Neural cell (in vitro differentiated cells): Measurements from ENCODE around the gene WWC1. TPM values are rescaled to one million over a fixed set of nuclear protein-coding genes. Genes with fewer than 3 reads are reported as not detected.

Source experiments
- H2AFZ ChIP-seq: fragments of 200-600, 300-800 bp; sonication (generic), shearing (Covaris generic); 2 replicates; pipeline ENCODE4 v1.6.0; 2014; ENCODE audit warnings: low read depth, mild to moderate bottlenecking, antibody characterized with exemption, low read length, moderate library complexity
- H3F3A ChIP-seq: fragments of 200-600 bp; shearing (Covaris generic); 2 replicates; pipeline ENCODE4 v1.6.1; 2016; ENCODE audit warnings: mild to moderate bottlenecking, moderate library complexity, mixed read lengths, antibody characterized with exemption, low read length; ENCODE audit not compliant: insufficient read depth, poor library complexity, severe bottlenecking
- H3K27ac ChIP-seq: fragments of 200-600, 300-800 bp; sonication (generic), shearing (Covaris generic); 2 replicates; pipeline ENCODE4 v1.5.1; 2014; ENCODE audit warnings: mild to moderate bottlenecking, low read length, moderate library complexity
- H3K27me3 ChIP-seq: fragments of 300-800, 200-600 bp; sonication (generic), shearing (Covaris generic); 2 replicates; pipeline ENCODE4 v1.6.0; 2014; ENCODE audit warnings: mild to moderate bottlenecking, low read depth, low read length, moderate library complexity; ENCODE audit not compliant: insufficient read depth
- H3K36me3 ChIP-seq: fragments of 300-800, 200-600 bp; sonication (generic), shearing (Covaris generic); 2 replicates; pipeline ENCODE4 v1.5.1; 2014; ENCODE audit warnings: mild to moderate bottlenecking, antibody characterized with exemption, low read length, moderate library complexity; ENCODE audit not compliant: insufficient read depth
- H3K4me2 ChIP-seq: fragments of 300-800, 200-600 bp; sonication (generic), shearing (Covaris generic); 2 replicates; pipeline ENCODE4 v1.6.0; 2014; ENCODE audit warnings: mild to moderate bottlenecking, low read length
- H3K4me3 ChIP-seq: fragments of 300-800, 200-600 bp; sonication (generic), shearing (Covaris generic); 2 replicates; pipeline ENCODE4 v1.5.1; 2014; ENCODE audit warnings: mild to moderate bottlenecking, low read length, moderate library complexity
- H3K79me2 ChIP-seq: fragments of 200-600 bp; shearing (Covaris generic); replicated peaks from 2 replicates; pipeline ENCODE4 v1.6.0; 2014; ENCODE audit warnings: mild to moderate bottlenecking, low read length, moderate library complexity; ENCODE audit not compliant: insufficient read depth
- H3K9ac ChIP-seq: fragments of 300-800, 200-600 bp; sonication (generic), shearing (Covaris generic); 2 replicates; pipeline ENCODE4 v1.6.1; 2016; ENCODE audit warnings: mild to moderate bottlenecking, low read length, mixed read lengths
- H3K9me2 ChIP-seq: fragments of 200-600 bp; shearing (Covaris generic); 2 replicates; pipeline ENCODE4 v1.6.1; 2016; ENCODE audit warnings: mild to moderate bottlenecking, low read length, mixed read lengths; ENCODE audit not compliant: insufficient read depth
- H3K9me3 ChIP-seq: fragments of 200-600, 300-800 bp; sonication (generic), shearing (Covaris generic); 2 replicates; pipeline ENCODE4 v1.6.1; 2016; ENCODE audit warnings: mild to moderate bottlenecking, mixed run types, low read length, moderate library complexity, mixed read lengths
- H4K20me1 ChIP-seq: fragments of 200-600 bp; shearing (Covaris generic); 2 replicates; pipeline ENCODE4 v1.6.1; 2016; ENCODE audit warnings: mild to moderate bottlenecking, mixed run types; ENCODE audit not compliant: insufficient read depth
- CTCF ChIP-seq: fragments of 450-650 bp; IDR thresholded peaks from 2 replicates; pipeline ENCODE4 v1.5.1; 2014; ENCODE audit warnings: antibody characterized with exemption, mild to moderate bottlenecking, moderate library complexity; ENCODE audit not compliant: poor library complexity, severe bottlenecking
- EP300 ChIP-seq: fragments of 450-650 bp; conservative IDR thresholded peaks from 2 replicates; pipeline ENCODE4 v1.6.1; 2014; ENCODE audit warnings: antibody characterized with exemption, mild to moderate bottlenecking, moderate library complexity; ENCODE audit not compliant: poor library complexity, severe bottlenecking
- EZH2 ChIP-seq: fragments of 200-600, 300-800 bp; shearing (Covaris generic), sonication (generic); IDR thresholded peaks from 2 replicates; pipeline ENCODE4 v1.6.1; 2014; ENCODE audit warnings: antibody characterized with exemption, low read length, borderline replicate concordance, mild to moderate bottlenecking; ENCODE audit not compliant: insufficient read depth, poor library complexity, severe bottlenecking
- POLR2AphosphoS5 ChIP-seq: IDR thresholded peaks from 2 replicates; pipeline ENCODE4 v1.6.1; 2012
- RAD21 ChIP-seq: fragments of 450-650 bp; conservative IDR thresholded peaks from 2 replicates; pipeline ENCODE4 v1.6.1; 2014; ENCODE audit warnings: antibody characterized with exemption, mild to moderate bottlenecking, moderate library complexity
- REST ChIP-seq: IDR thresholded peaks from 2 replicates; pipeline ENCODE4 v1.6.1; 2012; ENCODE audit warnings: borderline replicate concordance
- SMC3 ChIP-seq: fragments of 450-650 bp; conservative IDR thresholded peaks from 2 replicates; pipeline ENCODE4 v1.6.1; 2014; ENCODE audit warnings: antibody characterized with exemption, mild to moderate bottlenecking, moderate library complexity; ENCODE audit not compliant: poor library complexity
- TAF1 ChIP-seq: IDR thresholded peaks from 2 replicates; pipeline ENCODE4 v1.6.1; 2012; ENCODE audit warnings: low read depth
- polyA plus RNA-seq: library from polyadenylated mRNA; depleted of rRNA; stranded (reverse); fragments of >200 nt; gene quantifications from 2 replicates; pipeline ENCODE4 v1.2.3, GENCODE V29; 2014

The WWC1 gene
- polyA plus RNA-seq, 1 donor from 2014 or later, result 0.97 TPM

DNA sequence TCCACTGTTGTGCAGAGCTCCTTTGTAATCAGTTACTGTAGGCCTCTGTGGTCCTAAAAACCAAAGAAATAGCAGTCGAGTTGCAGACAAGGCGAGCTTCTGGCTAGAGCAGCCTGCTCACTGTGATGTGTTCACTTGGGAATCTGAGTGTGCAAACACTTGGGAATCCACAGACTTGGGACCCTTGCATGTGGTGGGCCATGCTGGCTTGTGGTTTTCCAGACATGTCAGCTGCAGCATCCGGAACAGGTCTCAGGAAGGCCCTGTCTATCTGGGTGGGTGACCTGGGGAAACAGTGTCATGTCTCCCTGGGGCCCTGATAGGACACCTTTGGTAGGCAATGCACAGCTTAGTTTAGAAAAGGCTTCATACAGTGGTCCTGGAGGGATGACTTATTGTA, 66.4 kb downstream of the WWC1 start:
- Histone ChIP-seq H3K4me3 (no peak overlapping the region), H3K9me2 (no peaks in the 10 kb centered on the region), H3K79me2 (no peaks in the 10 kb centered on the region), H3K36me3 (no peaks in the 10 kb centered on the region), H2AFZ (no peak overlapping the region), H3F3A (no peaks in the 10 kb centered on the region), H3K4me2 (no peak overlapping the region), H4K20me1 (no peaks in the 10 kb centered on the region), H3K9ac (no peak overlapping the region), H3K27me3 (no peaks in the 10 kb centered on the region), H3K9me3 (no peaks in the 10 kb centered on the region), H3K27ac (no peak overlapping the region)
- TF ChIP-seq RAD21 (no peak), SMC3 (no peak), EP300 (no peak), REST (no peak)

DNA sequence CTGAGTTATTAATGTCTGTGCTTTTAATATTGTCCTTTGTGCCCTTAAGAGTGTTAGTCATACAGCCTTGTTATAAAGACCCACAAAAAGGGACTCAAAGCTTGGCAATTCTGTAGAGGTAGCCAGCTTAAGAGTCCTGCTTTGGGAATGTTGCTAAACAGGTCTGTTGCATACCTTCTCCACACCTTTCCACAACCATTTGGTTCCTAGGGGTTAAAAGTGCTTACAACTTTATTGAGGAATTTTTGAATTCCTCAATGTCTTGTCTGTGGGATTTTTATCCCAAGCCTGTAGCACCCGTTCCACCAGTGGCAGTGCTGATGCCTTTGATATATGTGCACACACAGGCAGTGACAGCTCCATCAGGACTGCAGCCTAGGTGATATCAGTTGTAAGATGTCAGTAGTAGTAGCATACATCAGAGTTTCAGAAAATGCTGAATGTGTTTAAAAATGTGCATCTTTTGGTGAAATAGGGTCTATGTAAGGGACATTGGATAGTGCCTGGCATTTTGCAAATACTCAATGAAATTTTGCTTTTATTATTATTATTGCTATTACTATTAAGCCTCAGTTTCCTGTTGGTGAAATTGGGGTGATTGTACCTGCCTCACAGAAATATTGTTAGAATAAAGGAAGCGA, 68.5 kb downstream of the WWC1 start:
- Histone ChIP-seq H3K9me2 (no peaks in the 10 kb centered on the region), H2AFZ (no peak overlapping the region), H4K20me1 (no peaks in the 10 kb centered on the region), H3K9ac (no peak overlapping the region), H3K4me3 (no peak overlapping the region), H3F3A (no peaks in the 10 kb centered on the region), H3K9me3 (no peaks in the 10 kb centered on the region), H3K27ac (no peak overlapping the region), H3K4me2 (no peak overlapping the region), H3K36me3 (no peaks in the 10 kb centered on the region), H3K79me2 (no peaks in the 10 kb centered on the region), H3K27me3 (no peaks in the 10 kb centered on the region)
- TF ChIP-seq TAF1, result no peak
- TF ChIP-seq EZH2, result no peak
- no peak for TF ChIP-seq POLR2AphosphoS5
- TF ChIP-seq CTCF, result no peak
- no peak for TF ChIP-seq RAD21
